HG02973 (cell line): Measurements from ENCODE around the gene OTX1.

ENCODE experiments used
- ATAC-seq: cut with Tn5 transposase; IDR thresholded peaks from one replicate; pipeline ENCODE4 v1.9.1; 2021; ENCODE audit warnings: moderate library complexity; ENCODE audit not compliant: unreplicated experiment

The OTX1 gene

GRCh38 chr2:63046552-63046951, 4.1 kb upstream of the OTX1 start:
- ATAC-seq, result no peak

- no peak for ATAC-seq
Measured at GRCh38 chr2:63046961-63047320, 3.7 kb upstream of the OTX1 start.

GRCh38 chr2:63047321-63048279, 3.0 kb upstream of the OTX1 start:
- no peak for ATAC-seq

- ATAC-seq, result no peak
Measured at GRCh38 chr2:63048367-63049171, 2.1 kb upstream of the OTX1 start.

GRCh38 chr2:63049211-63049969, 1.2 kb upstream of the OTX1 start:
- ATAC-seq, result no peak

- ATAC-seq, result peak; percentile 3
Measured at GRCh38 chr2:63049970-63050333, 678 bp upstream of the OTX1 start.

GRCh38 chr2:63051042-63051794, 588 bp downstream of the OTX1 start:
- ATAC-seq, result no peak

GRCh38 chr2:63051795-63052333, 1.2 kb downstream of the OTX1 start:
- no peak for ATAC-seq

- no peak for ATAC-seq
Measured at GRCh38 chr2:63052411-63053080, 1.9 kb downstream of the OTX1 start.

GRCh38 chr2:63053081-63053888, 2.7 kb downstream of the OTX1 start:
- ATAC-seq, result no peak

GRCh38 chr2:63053889-63054602, 3.4 kb downstream of the OTX1 start:
- ATAC-seq, result no peak

GRCh38 chr2:63054841-63055225, 4.2 kb downstream of the OTX1 start:
- no peak for ATAC-seq

GRCh38 chr2:63055226-63056106, 4.8 kb downstream of the OTX1 start:
- no peak for ATAC-seq

- no peak for ATAC-seq
Measured at GRCh38 chr2:63056107-63057050, 5.7 kb downstream of the OTX1 start.

GRCh38 chr2:63057249-63058143, 6.9 kb downstream of the OTX1 start:
- no peak for ATAC-seq
